Transverse colon (tissue), 4 donors: ENCODE measurements around the gene SAMD1.

Experiments
- CTCF ChIP-seq, 5 experiments: fragments of 200-600 bp in 3 of 5; fragments of 450-650 bp in 2 of 5; sonication (generic) in 3 of 5; IDR thresholded peaks; 1 replicate in 2 of 5; 2 replicates in 3 of 5; pipeline ENCODE4 v1.5.1; 2016 to 2017; ENCODE audit warnings: antibody characterized with exemption in 5 of 5, inconsistent platforms in 3 of 5, mild to moderate bottlenecking in 2 of 5, moderate library complexity in 1 of 5
- EP300 ChIP-seq: sonication (generic); formaldehyde crosslinking; IDR thresholded peaks from one replicate; pipeline ENCODE4 v1.6.1; 2017; ENCODE audit warnings: antibody characterized with exemption, low read depth
- POLR2A ChIP-seq: fragments of 450-650 bp; IDR thresholded peaks from one replicate; pipeline ENCODE4 v1.6.1; 2016; ENCODE audit warnings: antibody characterized with exemption, mild to moderate bottlenecking, moderate library complexity
- POLR2AphosphoS5 ChIP-seq, 3 donors: sonication (generic); formaldehyde crosslinking; IDR thresholded peaks; one replicate each; pipeline ENCODE4 v1.6.1; 2016; ENCODE audit warnings: antibody characterized with exemption in 3 of 3

- no peak for TF ChIP-seq CTCF (IDR thresholded peaks at IDR 0.05)
- TF ChIP-seq EP300, result no peak
- TF ChIP-seq POLR2A, result no peak
- TF ChIP-seq POLR2AphosphoS5 (IDR thresholded peaks at IDR 0.05), result no peak
Observed at GRCh38 chr19:14054099-14054498, 36.5 kb downstream of the SAMD1 start.
